IPS DF 6.9 (cell line): ENCODE results near the gene FAM200C.
A peak's percentile ranks its signal among the peaks of the same experiment; 100 is the strongest.
"Not testable (repeated sequence)": the region's sequence is repeated elsewhere in the genome, so short reads cannot be mapped to it uniquely, and the experiment has no call there.

Experiments used
- DNase-seq: peaks from one replicate; pipeline ENCODE4 v3.0.0-alpha.2; 2013; ENCODE audit warnings: low read depth, low spot score
- H3K27ac ChIP-seq: one replicate; pipeline ENCODE4 v1.5.1; 2013; ENCODE audit warnings: low read length, control low read depth
- H3K27me3 ChIP-seq: 2 replicates; pipeline ENCODE4 v1.6.1; 2013; ENCODE audit warnings: mild to moderate bottlenecking, low read length; ENCODE audit not compliant: control insufficient read depth, insufficient read depth
- H3K36me3 ChIP-seq: 2 replicates; pipeline ENCODE4 v1.6.1; 2013; ENCODE audit warnings: low read length; ENCODE audit not compliant: control insufficient read depth, insufficient read depth
- H3K4me1 ChIP-seq: 2 replicates; pipeline ENCODE4 v1.6.1; 2013; ENCODE audit warnings: low read length; ENCODE audit not compliant: control insufficient read depth, insufficient read depth
- H3K4me3 ChIP-seq: 2 replicates; pipeline ENCODE4 v1.5.1; 2013; ENCODE audit warnings: mild to moderate bottlenecking, low read length
- H3K9me3 ChIP-seq: 2 replicates; pipeline ENCODE4 v1.6.1; 2013; ENCODE audit warnings: low read length, inconsistent platforms; ENCODE audit not compliant: control insufficient read depth, insufficient read depth
- WGBS: extraction: QIAGEN DNeasy Blood & Tissue Kit; methylation state at CpG from one replicate; pipeline ENCODE4 v1.1.7; 2013; ENCODE audit warnings: mixed read lengths, missing lambda C conversion rate; ENCODE audit not compliant: insufficient read length, insufficient coverage; 5-methylcytosine and 5-hydroxymethylcytosine counted together

Gene FAM200C

GRCh38 chr5:160437271-160437670 is 37.4 kb upstream of the FAM200C start:
- Histone ChIP-seq H3K4me1 (no peaks in the 10 kb centered on the region; the same call in 1 of the 2 replicates), H3K9me3 (no peaks in the 10 kb centered on the region), H3K27ac (no peak overlapping the region), H3K27me3 (no peaks in the 10 kb centered on the region), H3K4me3 (no peak overlapping the region), H3K36me3 (no peaks in the 10 kb centered on the region)
- no peak for DNase-seq

GRCh38 chr5:160436661-160437060 is 36.8 kb upstream of the FAM200C start:
- not testable (repeated sequence) for H3K27ac ChIP-seq, H3K27me3 ChIP-seq, H3K4me1 ChIP-seq, H3K9me3 ChIP-seq, DNase-seq, H3K4me3 ChIP-seq, H3K36me3 ChIP-seq
- no CpG with 5 or more reads among the region's 6 CpGs for WGBS

DNA sequence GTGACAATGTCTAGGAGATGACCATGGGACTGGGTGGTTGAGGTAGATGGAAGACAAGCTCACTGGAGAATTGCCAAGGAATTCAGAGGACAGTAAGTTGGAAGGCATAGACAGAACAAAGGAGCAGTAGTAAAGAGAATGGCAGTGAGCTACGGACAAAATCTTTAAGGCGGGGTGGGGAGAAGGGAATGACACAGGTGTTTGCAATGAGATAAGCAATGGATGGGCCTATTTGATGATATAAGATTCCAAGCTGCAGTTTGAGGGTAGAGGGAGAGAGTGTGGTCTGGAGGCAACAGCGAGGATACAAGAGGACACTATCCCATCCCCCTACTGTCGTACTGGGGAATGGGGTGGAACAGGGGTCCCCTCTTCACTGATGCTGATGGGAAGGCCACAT is 36.2 kb upstream of the FAM200C start:
- no peak for DNase-seq
- Histone ChIP-seq H3K27me3 (no peaks in the 10 kb centered on the region), H3K27ac (no peak overlapping the region), H3K4me1 (no peaks in the 10 kb centered on the region; the same call in 1 of the 2 replicates), H3K36me3 (no peaks in the 10 kb centered on the region), H3K4me3 (no peak overlapping the region), H3K9me3 (no peaks in the 10 kb centered on the region)
- WGBS = no CpG with 5 or more reads among the region's 4 CpGs

GRCh38 chr5:160435532-160435931 is 35.7 kb upstream of the FAM200C start:
- Histone ChIP-seq H3K9me3 (no peaks in the 10 kb centered on the region), H3K4me1 (no peaks in the 10 kb centered on the region; the same call in 1 of the 2 replicates), H3K36me3 (no peaks in the 10 kb centered on the region), H3K27me3 (no peaks in the 10 kb centered on the region), H3K27ac (no peak overlapping the region), H3K4me3 (no peak overlapping the region)
- DNase-seq = no peak
- no CpG with 5 or more reads among the region's 1 CpG for WGBS

DNA sequence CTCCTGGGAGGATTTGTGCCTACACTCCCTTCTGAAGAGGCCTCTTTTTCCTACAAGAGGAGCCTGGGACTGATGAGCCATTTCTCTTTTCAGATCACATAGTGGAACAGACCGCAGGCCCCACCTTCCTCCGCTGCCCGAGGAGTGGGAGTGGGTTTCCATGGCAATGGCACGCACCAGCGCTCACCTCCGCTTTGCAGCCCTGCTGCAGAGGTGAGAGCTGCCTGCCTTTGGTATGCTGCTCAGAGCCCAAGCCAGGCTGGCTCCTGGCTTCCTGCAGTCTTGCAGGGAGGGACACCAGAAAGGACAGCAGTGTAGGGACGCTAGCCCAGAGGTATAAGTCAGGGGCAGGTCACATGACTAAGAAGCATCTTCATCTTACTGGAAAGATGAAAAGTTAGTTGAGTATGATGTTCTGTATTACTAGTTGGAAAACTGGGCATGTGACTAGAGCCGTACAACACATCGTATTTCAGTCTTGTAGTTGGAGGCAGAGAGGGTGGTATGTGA is 34.2 kb upstream of the FAM200C start:
- H3K36me3 ChIP-seq = no peaks in the 10 kb centered on the region
- no peaks in the 10 kb centered on the region for H3K27me3 ChIP-seq
- H3K9me3 ChIP-seq = no peaks in the 10 kb centered on the region
- no peak overlapping the region for H3K27ac ChIP-seq
- no peak overlapping the region for H3K4me3 ChIP-seq
- H3K4me1 ChIP-seq = no peaks in the 10 kb centered on the region; the same call in 1 of the 2 replicates
- WGBS = no CpG with 5 or more reads among the region's 9 CpGs
- DNase-seq = no peak

DNA sequence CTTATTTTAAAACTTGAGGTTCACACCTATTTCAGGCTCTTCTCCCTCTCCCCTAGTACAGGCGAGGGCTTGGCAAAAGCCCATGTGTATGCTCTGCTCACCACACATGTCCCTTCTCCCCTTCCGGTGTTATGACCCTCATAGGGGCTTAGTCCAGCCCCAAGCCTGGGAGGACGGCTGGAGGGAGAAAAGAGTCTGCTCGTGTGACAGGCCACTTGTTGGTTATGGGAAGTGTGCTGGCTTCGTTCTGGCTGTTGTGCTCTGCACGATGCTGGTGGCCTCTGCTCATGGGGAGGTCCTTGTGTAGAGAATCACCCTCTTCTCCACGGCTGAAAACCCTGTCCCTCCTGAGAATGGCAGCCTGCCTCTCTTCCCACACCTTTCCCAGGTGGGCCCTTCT is 32.9 kb upstream of the FAM200C start:
- Histone ChIP-seq H3K27ac (no peak overlapping the region), H3K4me3 (no peak overlapping the region), H3K27me3 (no peaks in the 10 kb centered on the region), H3K4me1 (no peaks in the 10 kb centered on the region; the same call in 1 of the 2 replicates), H3K36me3 (no peaks in the 10 kb centered on the region), H3K9me3 (no peaks in the 10 kb centered on the region)
- WGBS = no CpG with 5 or more reads among the region's 7 CpGs
- no peak for DNase-seq

DNA sequence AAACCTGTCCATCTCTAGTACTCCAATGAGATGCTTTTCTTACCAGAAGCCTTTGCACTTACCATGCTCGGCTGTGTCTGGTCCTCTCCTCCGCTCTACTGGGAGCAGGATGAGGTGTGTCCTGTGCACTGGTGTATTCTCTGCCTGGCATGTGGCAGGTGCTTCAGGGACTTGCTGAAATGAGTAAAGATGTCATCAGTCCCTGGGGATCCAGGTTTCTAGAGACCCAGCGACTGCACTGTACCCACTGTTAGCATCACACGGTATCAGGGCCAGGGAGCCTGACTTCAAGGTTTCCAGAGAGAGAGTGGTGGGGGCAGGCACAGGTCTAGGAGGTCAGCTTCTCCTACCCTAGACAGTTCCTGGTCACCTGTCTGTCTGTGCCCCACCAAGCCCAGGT is 32.3 kb upstream of the FAM200C start:
- Histone ChIP-seq H3K36me3 (peaks cover 5% of the 10 kb centered on the region; the same call in 1 of the 2 replicates), H3K9me3 (no peaks in the 10 kb centered on the region), H3K4me1 (no peaks in the 10 kb centered on the region; the same call in 1 of the 2 replicates), H3K27me3 (no peaks in the 10 kb centered on the region), H3K27ac (no peak overlapping the region), H3K4me3 (no peak overlapping the region)
- no CpG with 5 or more reads among the region's 4 CpGs for WGBS
- no peak for DNase-seq

DNA sequence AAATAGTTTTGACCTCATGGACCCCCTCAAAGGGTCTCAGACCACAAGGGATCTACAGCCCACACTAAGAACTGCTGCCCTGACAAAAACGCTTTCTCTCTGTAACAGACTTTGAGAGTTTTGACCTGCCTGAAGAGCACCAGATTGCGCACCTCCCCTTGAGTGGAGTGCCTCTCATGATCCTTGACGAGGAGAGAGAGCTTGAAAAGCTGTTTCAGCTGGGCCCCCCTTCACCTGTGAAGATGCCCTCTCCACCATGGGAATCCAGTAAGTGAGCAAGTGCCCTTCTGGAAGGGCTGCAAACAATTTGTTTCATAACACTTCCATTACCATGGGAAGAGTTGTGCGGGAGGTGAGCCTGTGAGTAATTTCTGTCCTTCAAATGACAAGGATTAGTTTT is 27.8 kb upstream of the FAM200C start:
- peaks cover 10% of the 10 kb centered on the region; the same call in 1 of the 2 replicates for H3K36me3 ChIP-seq

GRCh38 chr5:160423099-160423498 is 23.2 kb upstream of the FAM200C start:
- H3K4me1 ChIP-seq = no peaks in the 10 kb centered on the region; the same call in 1 of the 2 replicates
- no peak overlapping the region for H3K27ac ChIP-seq
- peaks cover 10% of the 10 kb centered on the region; the same call in 1 of the 2 replicates for H3K36me3 ChIP-seq
- H3K9me3 ChIP-seq = no peaks in the 10 kb centered on the region
- WGBS = no CpG with 5 or more reads among the region's 2 CpGs
- H3K4me3 ChIP-seq = no peak overlapping the region
- no peaks in the 10 kb centered on the region for H3K27me3 ChIP-seq
- DNase-seq = no peak

More for the DNA sequence above, 27.8 kb upstream of the FAM200C start:
- DNase-seq = no peak
- H3K27ac ChIP-seq = no peak overlapping the region
- H3K27me3 ChIP-seq = no peaks in the 10 kb centered on the region
- WGBS = no CpG with 5 or more reads among the region's 4 CpGs
- H3K9me3 ChIP-seq = no peaks in the 10 kb centered on the region
- no peaks in the 10 kb centered on the region; the same call in 1 of the 2 replicates for H3K4me1 ChIP-seq
- no peak overlapping the region for H3K4me3 ChIP-seq

GRCh38 chr5:160421625-160422258 is 21.9 kb upstream of the FAM200C start, which contains the start of gene PTTG1:
Gene PTTG1, plus strand, starts transcription at chr5:160421855. Its CDS starts 458 bp downstream, at chr5:160422313.
- Histone ChIP-seq H3K36me3 (peaks cover 4% of the 10 kb centered on the region; the same call in 1 of the 2 replicates), H3K4me3 (peak within 1 kb of the TSS; percentile 62), H3K9me3 (no peaks in the 10 kb centered on the region), H3K27ac (no peak within 1 kb of the TSS), H3K4me1 (no peaks in the 10 kb centered on the region; the same call in 1 of the 2 replicates), H3K27me3 (no peaks in the 10 kb centered on the region)
- peak; percentile 96 for DNase-seq
- WGBS = no CpG with 5 or more reads among the region's 39 CpGs

DNA sequence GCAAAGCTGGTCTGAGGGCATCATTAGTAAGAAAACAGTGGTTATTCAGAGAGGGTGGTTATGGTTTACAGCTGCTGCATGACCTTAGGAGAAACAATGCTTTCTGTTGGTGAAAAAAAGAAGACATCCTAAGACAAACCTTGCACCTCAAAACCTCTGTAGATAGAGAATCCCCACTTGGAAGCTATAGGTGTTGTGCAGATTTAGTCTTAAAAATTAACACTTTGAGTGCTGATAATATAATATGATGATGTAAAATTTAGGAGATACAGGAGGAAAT is 20.4 kb upstream of the FAM200C start:
- no peaks in the 10 kb centered on the region for H3K27me3 ChIP-seq
- H3K9me3 ChIP-seq = no peaks in the 10 kb centered on the region
- H3K36me3 ChIP-seq = peaks cover 4% of the 10 kb centered on the region; the same call in 1 of the 2 replicates
- H3K4me3 ChIP-seq = no peak overlapping the region
- no peaks in the 10 kb centered on the region; the same call in 1 of the 2 replicates for H3K4me1 ChIP-seq
- H3K27ac ChIP-seq = no peak overlapping the region
- no peak for DNase-seq
